ENCODE measurements around the gene METTL25B. TPM values are rescaled to one million over a fixed set of nuclear protein-coding genes. Genes with fewer than 3 reads are reported as not detected.
A peak's percentile ranks its signal among the peaks of the same experiment; 100 is the strongest.

METTL25B gene
- total and polyA plus RNA-seq, 2 experiments from 2014 or later: 18.3 to 21.1 TPM

GRCh38 chr1:156691191-156691590 is 37.1 kb upstream of the METTL25B start (continued):
- TF ChIP-seq, protein P1, sequence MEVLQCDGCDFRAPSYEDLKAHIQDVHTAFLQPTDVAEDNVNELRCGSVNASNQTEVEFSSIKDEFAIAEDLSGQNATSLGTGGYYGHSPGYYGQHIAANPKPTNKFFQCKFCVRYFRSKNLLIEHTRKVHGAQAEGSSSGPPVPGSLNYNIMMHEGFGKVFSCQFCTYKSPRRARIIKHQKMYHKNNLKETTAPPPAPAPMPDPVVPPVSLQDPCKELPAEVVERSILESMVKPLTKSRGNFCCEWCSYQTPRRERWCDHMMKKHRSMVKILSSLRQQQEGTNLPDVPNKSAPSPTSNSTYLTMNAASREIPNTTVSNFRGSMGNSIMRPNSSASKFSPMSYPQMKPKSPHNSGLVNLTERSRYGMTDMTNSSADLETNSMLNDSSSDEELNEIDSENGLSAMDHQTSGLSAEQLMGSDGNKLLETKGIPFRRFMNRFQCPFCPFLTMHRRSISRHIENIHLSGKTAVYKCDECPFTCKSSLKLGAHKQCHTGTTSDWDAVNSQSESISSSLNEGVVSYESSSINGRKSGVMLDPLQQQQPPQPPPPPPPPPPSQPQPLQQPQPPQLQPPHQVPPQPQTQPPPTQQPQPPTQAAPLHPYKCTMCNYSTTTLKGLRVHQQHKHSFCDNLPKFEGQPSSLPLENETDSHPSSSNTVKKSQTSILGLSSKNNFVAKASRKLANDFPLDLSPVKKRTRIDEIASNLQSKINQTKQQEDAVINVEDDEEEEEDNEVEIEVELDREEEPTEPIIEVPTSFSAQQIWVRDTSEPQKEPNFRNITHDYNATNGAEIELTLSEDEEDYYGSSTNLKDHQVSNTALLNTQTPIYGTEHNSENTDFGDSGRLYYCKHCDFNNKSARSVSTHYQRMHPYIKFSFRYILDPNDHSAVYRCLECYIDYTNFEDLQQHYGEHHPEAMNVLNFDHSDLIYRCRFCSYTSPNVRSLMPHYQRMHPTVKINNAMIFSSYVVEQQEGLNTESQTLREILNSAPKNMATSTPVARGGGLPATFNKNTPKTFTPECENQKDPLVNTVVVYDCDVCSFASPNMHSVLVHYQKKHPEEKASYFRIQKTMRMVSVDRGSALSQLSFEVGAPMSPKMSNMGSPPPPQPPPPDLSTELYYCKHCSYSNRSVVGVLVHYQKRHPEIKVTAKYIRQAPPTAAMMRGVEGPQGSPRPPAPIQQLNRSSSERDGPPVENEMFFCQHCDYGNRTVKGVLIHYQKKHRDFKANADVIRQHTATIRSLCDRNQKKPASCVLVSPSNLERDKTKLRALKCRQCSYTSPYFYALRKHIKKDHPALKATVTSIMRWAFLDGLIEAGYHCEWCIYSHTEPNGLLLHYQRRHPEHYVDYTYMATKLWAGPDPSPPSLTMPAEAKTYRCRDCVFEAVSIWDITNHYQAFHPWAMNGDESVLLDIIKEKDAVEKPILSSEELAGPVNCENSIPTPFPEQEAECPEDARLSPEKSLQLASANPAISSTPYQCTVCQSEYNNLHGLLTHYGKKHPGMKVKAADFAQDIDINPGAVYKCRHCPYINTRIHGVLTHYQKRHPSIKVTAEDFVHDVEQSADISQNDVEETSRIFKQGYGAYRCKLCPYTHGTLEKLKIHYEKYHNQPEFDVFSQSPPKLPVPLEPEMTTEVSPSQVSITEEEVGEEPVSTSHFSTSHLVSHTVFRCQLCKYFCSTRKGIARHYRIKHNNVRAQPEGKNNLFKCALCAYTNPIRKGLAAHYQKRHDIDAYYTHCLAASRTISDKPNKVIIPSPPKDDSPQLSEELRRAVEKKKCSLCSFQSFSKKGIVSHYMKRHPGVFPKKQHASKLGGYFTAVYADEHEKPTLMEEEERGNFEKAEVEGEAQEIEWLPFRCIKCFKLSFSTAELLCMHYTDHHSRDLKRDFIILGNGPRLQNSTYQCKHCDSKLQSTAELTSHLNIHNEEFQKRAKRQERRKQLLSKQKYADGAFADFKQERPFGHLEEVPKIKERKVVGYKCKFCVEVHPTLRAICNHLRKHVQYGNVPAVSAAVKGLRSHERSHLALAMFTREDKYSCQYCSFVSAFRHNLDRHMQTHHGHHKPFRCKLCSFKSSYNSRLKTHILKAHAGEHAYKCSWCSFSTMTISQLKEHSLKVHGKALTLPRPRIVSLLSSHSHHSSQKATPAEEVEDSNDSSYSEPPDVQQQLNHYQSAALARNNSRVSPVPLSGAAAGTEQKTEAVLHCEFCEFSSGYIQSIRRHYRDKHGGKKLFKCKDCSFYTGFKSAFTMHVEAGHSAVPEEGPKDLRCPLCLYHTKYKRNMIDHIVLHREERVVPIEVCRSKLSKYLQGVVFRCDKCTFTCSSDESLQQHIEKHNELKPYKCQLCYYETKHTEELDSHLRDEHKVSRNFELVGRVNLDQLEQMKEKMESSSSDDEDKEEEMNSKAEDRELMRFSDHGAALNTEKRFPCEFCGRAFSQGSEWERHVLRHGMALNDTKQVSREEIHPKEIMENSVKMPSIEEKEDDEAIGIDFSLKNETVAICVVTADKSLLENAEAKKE (CRISPR knock-in tag; IDR thresholded peaks at IDR 0.05): no peak

GRCh38 chr1:156691665-156692440 is 36.4 kb upstream of the METTL25B start:
- Histone ChIP-seq H3K9me2 (ENCODE audit: insufficient read depth) (no peaks in the 10 kb centered on the region), H3K79me2 (replicated peaks; ENCODE audit: insufficient read depth) (no peaks in the 10 kb centered on the region), H4K20me1 (replicated peaks; ENCODE audit: insufficient read depth) (no peaks in the 10 kb centered on the region), H3K27ac (ENCODE audit: low read depth) (peak overlapping the region; percentile 96), H3F3A (replicated peaks; ENCODE audit: low read depth) (peaks cover 36% of the 10 kb centered on the region), H3K27me3 (ENCODE audit: insufficient read depth) (peaks cover 22% of the 10 kb centered on the region), H3K4me1 (ENCODE audit: insufficient read depth) (peaks cover 53% of the 10 kb centered on the region), H3K4me2 (peak overlapping the region; percentile 89), H3K36me3 (ENCODE audit: insufficient read depth) (no peaks in the 10 kb centered on the region), H3K4me3 (peak overlapping the region; percentile 51), H2AFZ (no peak overlapping the region)
- ATAC-seq (peak; percentile 11), DNase-seq (ENCODE audit: low spot score) (peak; percentile 76)
- peak overlapping the region; percentile 55 for H3K4me3 Mint-ChIP-seq
- H3K36me3 Mint-ChIP-seq (ENCODE audit: low read depth): no peaks in the 10 kb centered on the region; the same call in 2 of the 3 replicates
- H3K9me3 Mint-ChIP-seq: no peaks in the 10 kb centered on the region; the same call in 2 of the 3 replicates
- H3K27me3 Mint-ChIP-seq (ENCODE audit: insufficient read depth, low read depth, poor library complexity): peaks cover 22% of the 10 kb centered on the region
- H3K4me1 Mint-ChIP-seq: peaks cover 62% of the 10 kb centered on the region
- H3K27ac Mint-ChIP-seq: peak overlapping the region; percentile 85
- TF ChIP-seq JUNB (IDR thresholded peaks at IDR 0.05; ENCODE audit: unreplicated experiment) (no peak), STAT1 (IDR thresholded peaks at IDR 0.05; ENCODE audit: unreplicated experiment) (no peak), CREB1 (CRISPR knock-in tag; IDR thresholded peaks at IDR 0.05; ENCODE audit: low read depth) (no peak), REST (IDR thresholded peaks at IDR 0.05; ENCODE audit: unreplicated experiment) (no peak), ZNF331 (CRISPR knock-in tag; IDR thresholded peaks at IDR 0.05; ENCODE audit: low read depth) (no peak), ZNF114 (CRISPR knock-in tag; IDR thresholded peaks at IDR 0.05) (no peak), CTCF (conservative IDR thresholded peaks at IDR 0.05; ENCODE audit: low read depth in 2 of 2) (peak; percentile 28 to 34; a peak in 2 of 4 replicates)
- TF ChIP-seq, protein P2, sequence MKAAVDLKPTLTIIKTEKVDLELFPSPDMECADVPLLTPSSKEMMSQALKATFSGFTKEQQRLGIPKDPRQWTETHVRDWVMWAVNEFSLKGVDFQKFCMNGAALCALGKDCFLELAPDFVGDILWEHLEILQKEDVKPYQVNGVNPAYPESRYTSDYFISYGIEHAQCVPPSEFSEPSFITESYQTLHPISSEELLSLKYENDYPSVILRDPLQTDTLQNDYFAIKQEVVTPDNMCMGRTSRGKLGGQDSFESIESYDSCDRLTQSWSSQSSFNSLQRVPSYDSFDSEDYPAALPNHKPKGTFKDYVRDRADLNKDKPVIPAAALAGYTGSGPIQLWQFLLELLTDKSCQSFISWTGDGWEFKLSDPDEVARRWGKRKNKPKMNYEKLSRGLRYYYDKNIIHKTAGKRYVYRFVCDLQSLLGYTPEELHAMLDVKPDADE (IDR thresholded peaks at IDR 0.05): no peak

Data from GM23338 (cell line).